Measurements from ENCODE around the gene PYGB.
"Not testable (repeated sequence)": the region's sequence is repeated elsewhere in the genome, so short reads cannot be mapped to it uniquely, and the experiment has no call there.

The PYGB gene

DNA sequence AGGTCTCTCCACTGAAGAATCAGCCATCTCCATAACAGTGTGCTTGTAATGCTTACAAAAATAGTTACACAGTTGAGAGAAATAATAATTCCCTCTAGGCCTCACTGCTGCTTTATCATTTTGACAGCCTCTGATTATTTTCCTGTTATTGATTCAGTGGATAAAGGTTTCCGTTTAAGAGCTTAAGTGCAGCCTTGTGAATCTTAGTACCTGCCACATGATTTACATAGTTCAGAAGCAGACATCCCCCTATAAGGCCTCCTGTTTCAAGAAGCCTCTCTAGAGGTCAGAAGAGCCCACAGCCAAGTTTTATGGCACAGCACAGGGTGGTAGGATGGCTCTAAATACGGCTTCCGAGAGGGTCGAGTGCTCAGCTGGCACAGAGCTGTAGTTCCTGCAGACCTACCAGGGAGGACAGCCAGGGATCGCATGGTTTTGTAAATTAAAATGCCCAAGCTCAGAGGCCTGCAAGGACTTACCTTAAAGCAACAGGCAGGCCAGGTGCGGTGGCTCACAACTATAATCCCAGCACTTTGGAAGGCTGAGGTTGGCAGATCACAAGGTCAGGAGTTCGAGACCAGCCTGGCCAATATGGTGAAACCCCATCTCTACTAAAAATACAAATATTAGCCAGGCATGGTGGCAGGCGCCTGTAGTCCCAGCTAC, 17.6 kb upstream of the PYGB start:
- no peaks in the 10 kb centered on the region for H3K27me3 ChIP-seq (replicated peaks)
- DNase-seq: no peak
- in situ Hi-C loops (cut with HindIII; ENCODE audit: low pct_ligation_motif_present, low sequenced_read_pairs): no loop called here
- no peak overlapping the region for H3K4me3 ChIP-seq (ENCODE audit: low read depth, low read length)
- peaks cover 2% of the 10 kb centered on the region for H3K36me3 ChIP-seq (replicated peaks)
- TF ChIP-seq CTCF (IDR thresholded peaks at IDR 0.05; ENCODE audit: low read depth, low read length, missing control alignments): no peak
- H3K27ac ChIP-seq: no peak overlapping the region

- no peak for TF ChIP-seq CTCF (IDR thresholded peaks at IDR 0.05; ENCODE audit: low read depth, low read length, missing control alignments)
- in situ Hi-C loops (cut with HindIII; ENCODE audit: low pct_ligation_motif_present, low sequenced_read_pairs): no loop called here
- Histone ChIP-seq H3K36me3 (replicated peaks) (no peaks in the 10 kb centered on the region), H3K27ac (peak overlapping the region; percentile 35), H3K4me3 (ENCODE audit: low read depth, low read length) (no peak overlapping the region), H3K27me3 (replicated peaks) (no peaks in the 10 kb centered on the region)
- DNase-seq: peak; percentile 54
These were observed 14.7 kb upstream of the PYGB start for GRCh38 chr20:25233016-25233772.

- DNase-seq; H3K36me3 ChIP-seq (replicated peaks); in situ Hi-C loops (cut with HindIII; ENCODE audit: low pct_ligation_motif_present, low sequenced_read_pairs); H3K4me3 ChIP-seq (ENCODE audit: low read depth, low read length); H3K27me3 ChIP-seq (replicated peaks): not testable (repeated sequence)
- peak overlapping the region; percentile 35 for H3K27ac ChIP-seq
These were observed 13.7 kb upstream of the PYGB start for GRCh38 chr20:25234009-25234849.

DNA sequence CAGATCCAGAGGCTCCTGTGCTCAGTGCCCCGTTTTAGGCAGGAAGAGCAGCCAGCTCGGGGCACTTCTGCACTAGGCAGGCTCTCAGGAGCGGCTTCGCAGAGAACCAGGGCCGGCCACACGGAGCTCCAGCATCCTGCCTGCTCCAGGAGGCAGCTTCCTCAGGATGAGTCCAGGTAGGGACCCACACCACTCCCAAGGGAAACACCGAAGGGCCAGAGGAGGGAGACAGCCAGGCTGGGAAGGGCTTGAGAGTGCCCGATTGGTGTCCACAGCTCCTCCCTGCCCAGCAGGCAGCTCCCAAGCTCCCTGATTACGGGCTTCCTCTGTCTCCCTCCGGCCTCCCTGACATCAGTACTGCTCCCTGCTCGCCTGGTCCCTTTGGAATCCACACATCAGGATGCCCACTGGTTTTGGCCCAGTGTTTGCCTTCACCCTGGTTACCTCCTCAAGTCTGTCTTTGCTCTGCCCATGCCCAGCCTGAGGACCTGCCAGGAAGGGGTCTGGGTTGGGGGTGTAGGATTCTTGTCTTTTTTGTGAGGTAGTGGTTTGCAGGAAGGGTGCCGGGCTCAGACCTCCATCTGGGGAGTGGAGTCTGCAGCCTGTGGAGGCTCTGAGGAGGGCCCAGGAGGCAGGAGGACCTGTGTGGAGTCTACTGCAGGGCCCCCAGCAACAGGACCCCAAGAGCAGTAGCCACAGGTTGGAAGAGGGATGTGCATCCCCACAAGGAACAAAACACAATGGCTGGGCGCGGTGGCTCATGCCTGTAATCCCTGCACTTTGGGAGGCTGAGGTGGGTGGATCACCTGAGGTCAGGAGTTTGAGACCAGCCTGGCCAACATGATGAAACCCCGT, 11.2 kb upstream of the PYGB start:
- DNase-seq: no peak
- peak overlapping the region; percentile 99 for H3K27ac ChIP-seq
- in situ Hi-C loops (cut with HindIII; ENCODE audit: low pct_ligation_motif_present, low sequenced_read_pairs): no loop called here

GRCh38 chr20:25237610-25238318, 10.1 kb upstream of the PYGB start:
- no peak for TF ChIP-seq CTCF (IDR thresholded peaks at IDR 0.05; ENCODE audit: low read depth, low read length, missing control alignments)
- no peaks in the 10 kb centered on the region for H3K36me3 ChIP-seq (replicated peaks)
- DNase-seq: peak; percentile 99
- in situ Hi-C loops (cut with HindIII; ENCODE audit: low pct_ligation_motif_present, low sequenced_read_pairs): no loop called here
- no peaks in the 10 kb centered on the region for H3K27me3 ChIP-seq (replicated peaks)
- no peak overlapping the region for H3K4me3 ChIP-seq (ENCODE audit: low read depth, low read length)
- H3K27ac ChIP-seq: peak overlapping the region; percentile 99

More for the DNA sequence above, 11.2 kb upstream of the PYGB start:
- H3K36me3 ChIP-seq (replicated peaks): no peaks in the 10 kb centered on the region
- H3K27me3 ChIP-seq (replicated peaks): no peaks in the 10 kb centered on the region
- no peak for TF ChIP-seq CTCF (IDR thresholded peaks at IDR 0.05; ENCODE audit: low read depth, low read length, missing control alignments)
- no peak overlapping the region for H3K4me3 ChIP-seq (ENCODE audit: low read depth, low read length)

Measured in brain microvascular endothelial cell (primary cell).